GM12864 (cell line): Measurements from ENCODE around the gene SUPT20H.

Experiments used
- DNase-seq: peaks from one replicate; pipeline ENCODE4 v3.0.0-alpha.2; 2011; ENCODE audit warnings: low read depth
- H3K4me3 ChIP-seq: 2 replicates; pipeline ENCODE4 v1.5.1; 2011; ENCODE audit warnings: mild to moderate bottlenecking, low read depth, low read length, control low read depth
- TF ChIP-seq, protein P1 (sequence below): IDR thresholded peaks from 2 replicates; pipeline ENCODE4 v1.5.1; 2011; ENCODE audit warnings: low read depth, mild to moderate bottlenecking, moderate library complexity, low read length, control low read depth, inconsistent platforms; ENCODE audit errors: missing control alignments

Gene SUPT20H

GRCh38 chr13:37058910-37059847 lies at the start of gene SUPT20H:
TSS of gene SUPT20H (minus strand) at chr13:37059688. CDS start at chr13:37051490, 8,198 bp downstream.
- TF ChIP-seq, protein P1, sequence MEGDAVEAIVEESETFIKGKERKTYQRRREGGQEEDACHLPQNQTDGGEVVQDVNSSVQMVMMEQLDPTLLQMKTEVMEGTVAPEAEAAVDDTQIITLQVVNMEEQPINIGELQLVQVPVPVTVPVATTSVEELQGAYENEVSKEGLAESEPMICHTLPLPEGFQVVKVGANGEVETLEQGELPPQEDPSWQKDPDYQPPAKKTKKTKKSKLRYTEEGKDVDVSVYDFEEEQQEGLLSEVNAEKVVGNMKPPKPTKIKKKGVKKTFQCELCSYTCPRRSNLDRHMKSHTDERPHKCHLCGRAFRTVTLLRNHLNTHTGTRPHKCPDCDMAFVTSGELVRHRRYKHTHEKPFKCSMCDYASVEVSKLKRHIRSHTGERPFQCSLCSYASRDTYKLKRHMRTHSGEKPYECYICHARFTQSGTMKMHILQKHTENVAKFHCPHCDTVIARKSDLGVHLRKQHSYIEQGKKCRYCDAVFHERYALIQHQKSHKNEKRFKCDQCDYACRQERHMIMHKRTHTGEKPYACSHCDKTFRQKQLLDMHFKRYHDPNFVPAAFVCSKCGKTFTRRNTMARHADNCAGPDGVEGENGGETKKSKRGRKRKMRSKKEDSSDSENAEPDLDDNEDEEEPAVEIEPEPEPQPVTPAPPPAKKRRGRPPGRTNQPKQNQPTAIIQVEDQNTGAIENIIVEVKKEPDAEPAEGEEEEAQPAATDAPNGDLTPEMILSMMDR = no peak
- peak; percentile 67 for DNase-seq
- peak within 1 kb of the TSS; percentile 67 for H3K4me3 ChIP-seq

DNA sequence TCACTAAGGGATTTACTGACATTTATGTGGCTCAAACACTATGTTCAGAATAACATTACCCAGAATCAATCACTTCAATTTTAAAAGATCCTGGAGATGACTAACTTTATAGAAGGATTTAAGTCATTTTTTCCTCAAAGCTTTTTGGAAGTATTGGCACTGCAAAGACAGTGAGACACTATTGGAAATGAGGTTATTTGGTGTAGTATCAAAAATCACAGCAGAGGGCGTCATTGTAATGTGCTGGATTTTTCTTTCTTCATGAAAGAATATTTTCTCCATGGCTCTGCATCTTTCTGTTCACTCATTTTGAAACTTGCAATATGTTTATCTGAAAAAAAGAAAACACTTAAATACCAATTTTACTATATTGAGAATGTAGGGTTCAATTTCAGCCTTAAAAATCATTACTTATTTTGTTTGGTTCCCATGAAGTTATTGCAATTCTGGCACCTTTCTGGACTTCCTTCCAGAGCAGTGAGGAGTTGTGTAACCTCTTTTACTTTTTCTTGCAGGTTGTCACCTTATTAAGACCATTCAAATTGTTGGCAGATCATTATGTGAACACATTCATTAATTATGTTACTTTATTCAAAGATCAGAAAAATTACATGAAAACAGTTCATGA lies 49.7 kb upstream of the SUPT20H start:
- H3K4me3 ChIP-seq = no peak overlapping the region
- TF ChIP-seq, protein P1 = peak; percentile 38

GRCh38 chr13:37107868-37108267 lies 48.4 kb upstream of the SUPT20H start:
- DNase-seq = no peak
- TF ChIP-seq, protein P1 = no peak
- H3K4me3 ChIP-seq = no peak overlapping the region

More for the DNA sequence above, 49.7 kb upstream of the SUPT20H start:
- DNase-seq = no peak

- DNase-seq = no peak
- TF ChIP-seq, protein P1 = no peak
- H3K4me3 ChIP-seq = no peak overlapping the region
Measured at GRCh38 chr13:37107456-37107855, 48.0 kb upstream of the SUPT20H start.

- H3K4me3 ChIP-seq = no peak overlapping the region
- no peak for DNase-seq
- TF ChIP-seq, protein P1 = no peak
Measured at GRCh38 chr13:37106642-37107041, 47.2 kb upstream of the SUPT20H start.

- DNase-seq = no peak
- TF ChIP-seq, protein P1 = no peak
- no peak within 1 kb of the TSS for H3K4me3 ChIP-seq
Measured at GRCh38 chr13:37105251-37105714, 45.8 kb upstream of the SUPT20H start, which contains the start of gene CSNK1A1L. TSS of gene CSNK1A1L (minus strand) at chr13:37105664. CDS start at chr13:37105256, 408 bp downstream.
